Neural cell (in vitro differentiated cells): ENCODE measurements around the gene MCUR1.

Experiments
- EP300 ChIP-seq: fragments of 450-650 bp; conservative IDR thresholded peaks from 2 replicates; pipeline ENCODE4 v1.6.1; 2014; ENCODE audit warnings: antibody characterized with exemption, mild to moderate bottlenecking, moderate library complexity; ENCODE audit not compliant: poor library complexity, severe bottlenecking
- EZH2 ChIP-seq: fragments of 200-600, 300-800 bp; shearing (Covaris generic), sonication (generic); IDR thresholded peaks from 2 replicates; pipeline ENCODE4 v1.6.1; 2014; ENCODE audit warnings: antibody characterized with exemption, low read length, borderline replicate concordance, mild to moderate bottlenecking; ENCODE audit not compliant: insufficient read depth, poor library complexity, severe bottlenecking
- POLR2AphosphoS5 ChIP-seq: IDR thresholded peaks from 2 replicates; pipeline ENCODE4 v1.6.1; 2012
- RAD21 ChIP-seq: fragments of 450-650 bp; conservative IDR thresholded peaks from 2 replicates; pipeline ENCODE4 v1.6.1; 2014; ENCODE audit warnings: antibody characterized with exemption, mild to moderate bottlenecking, moderate library complexity
- TAF1 ChIP-seq: IDR thresholded peaks from 2 replicates; pipeline ENCODE4 v1.6.1; 2012; ENCODE audit warnings: low read depth
- TF ChIP-seq, protein P1 (sequence below): fragments of 450-650 bp; IDR thresholded peaks from 2 replicates; pipeline ENCODE4 v1.5.1; 2014; ENCODE audit warnings: antibody characterized with exemption, mild to moderate bottlenecking, moderate library complexity; ENCODE audit not compliant: poor library complexity, severe bottlenecking

DNA sequence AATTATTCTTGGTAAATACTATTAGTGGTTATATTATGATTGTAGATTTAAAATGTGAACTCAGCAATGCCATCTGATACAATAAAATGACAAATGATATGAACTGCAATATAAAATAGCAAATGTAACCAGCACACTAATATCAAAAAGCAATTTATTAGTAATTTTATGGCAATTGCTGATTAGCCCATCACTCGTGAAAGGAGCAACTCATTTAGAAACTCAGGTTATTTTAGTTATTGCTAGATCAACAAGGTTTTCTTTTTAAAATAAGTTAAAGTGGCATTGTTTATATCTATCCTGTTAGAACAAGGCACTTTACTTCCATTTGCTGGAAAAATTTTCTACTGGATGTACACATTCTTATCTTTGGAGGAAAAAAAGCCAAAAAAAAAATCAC lies 18.4 kb upstream of the MCUR1 start:
- TF ChIP-seq EP300 (no peak), POLR2AphosphoS5 (no peak), EZH2 (no peak), RAD21 (no peak), TAF1 (no peak)
- TF ChIP-seq, protein P1, sequence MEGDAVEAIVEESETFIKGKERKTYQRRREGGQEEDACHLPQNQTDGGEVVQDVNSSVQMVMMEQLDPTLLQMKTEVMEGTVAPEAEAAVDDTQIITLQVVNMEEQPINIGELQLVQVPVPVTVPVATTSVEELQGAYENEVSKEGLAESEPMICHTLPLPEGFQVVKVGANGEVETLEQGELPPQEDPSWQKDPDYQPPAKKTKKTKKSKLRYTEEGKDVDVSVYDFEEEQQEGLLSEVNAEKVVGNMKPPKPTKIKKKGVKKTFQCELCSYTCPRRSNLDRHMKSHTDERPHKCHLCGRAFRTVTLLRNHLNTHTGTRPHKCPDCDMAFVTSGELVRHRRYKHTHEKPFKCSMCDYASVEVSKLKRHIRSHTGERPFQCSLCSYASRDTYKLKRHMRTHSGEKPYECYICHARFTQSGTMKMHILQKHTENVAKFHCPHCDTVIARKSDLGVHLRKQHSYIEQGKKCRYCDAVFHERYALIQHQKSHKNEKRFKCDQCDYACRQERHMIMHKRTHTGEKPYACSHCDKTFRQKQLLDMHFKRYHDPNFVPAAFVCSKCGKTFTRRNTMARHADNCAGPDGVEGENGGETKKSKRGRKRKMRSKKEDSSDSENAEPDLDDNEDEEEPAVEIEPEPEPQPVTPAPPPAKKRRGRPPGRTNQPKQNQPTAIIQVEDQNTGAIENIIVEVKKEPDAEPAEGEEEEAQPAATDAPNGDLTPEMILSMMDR = no peak
